Liver (tissue), 9 donors: ENCODE data around the gene ZNF771. TPM values are rescaled to one million over a fixed set of nuclear protein-coding genes. Genes with fewer than 3 reads are reported as not detected.

Source experiments
- DNase-seq: peaks from one replicate; pipeline ENCODE4 v3.0.0-alpha.2; 2017; ENCODE audit warnings: low spot score
- H3K27ac ChIP-seq, 2 donors: one replicate each; pipeline ENCODE4 v1.7.0; 2013; ENCODE audit warnings: inconsistent platforms in 2 of 2, low read length in 2 of 2, control low read depth in 1 of 2, low read depth in 1 of 2, mild to moderate bottlenecking in 1 of 2
- H3K27me3 ChIP-seq, 4 donors: one replicate each; pipeline versions ENCODE4 v1.6.1 to v1.7.0; 2013; ENCODE audit warnings: low read length in 3 of 4, inconsistent platforms in 1 of 4, mild to moderate bottlenecking in 1 of 4, moderate library complexity in 1 of 4; ENCODE audit not compliant: control insufficient read depth in 4 of 4, insufficient read depth in 4 of 4
- H3K36me3 ChIP-seq, 4 donors: one replicate each; pipeline versions ENCODE4 v1.6.1 to v1.7.0; 2013; ENCODE audit warnings: low read length in 3 of 4, mild to moderate bottlenecking in 3 of 4, low read depth in 1 of 4, moderate library complexity in 1 of 4; ENCODE audit not compliant: control insufficient read depth in 4 of 4, insufficient read depth in 3 of 4
- H3K4me1 ChIP-seq, 4 donors: one replicate each; pipeline versions ENCODE4 v1.6.1 to v1.7.0; 2013; ENCODE audit warnings: low read length in 3 of 4, mild to moderate bottlenecking in 3 of 4, moderate library complexity in 1 of 4; ENCODE audit not compliant: control insufficient read depth in 4 of 4, insufficient read depth in 4 of 4
- H3K4me3 ChIP-seq, 3 donors: one replicate each; pipeline versions ENCODE4 v1.6.1 to v1.7.0; 2013; ENCODE audit warnings: low read length in 3 of 3, control low read depth in 1 of 3, low read depth in 1 of 3, mild to moderate bottlenecking in 1 of 3
- H3K9ac ChIP-seq, 2 donors: one replicate each; pipeline ENCODE4 v1.7.0; 2013; ENCODE audit warnings: low read length in 2 of 2, mild to moderate bottlenecking in 2 of 2, moderate library complexity in 2 of 2, control low read depth in 1 of 2, low read depth in 1 of 2
- H3K9me3 ChIP-seq, 4 donors: one replicate each; pipeline versions ENCODE4 v1.6.1 to v1.7.0; 2013; ENCODE audit warnings: low read length in 3 of 4; ENCODE audit not compliant: control insufficient read depth in 4 of 4
- ATF3 ChIP-seq: IDR thresholded peaks from 2 replicates; pipeline ENCODE4 v1.6.1; 2016; ENCODE audit warnings: antibody characterized with exemption
- CTCF ChIP-seq: fragments of 150-350 bp; IDR thresholded peaks from 2 replicates; pipeline ENCODE4 v1.5.1; 2017; ENCODE audit warnings: improper control_type of control experiment, low read depth, low read length; ENCODE audit not compliant: missing input control
- EGR1 ChIP-seq, 2 donors: IDR thresholded peaks; 2 replicates each; pipeline ENCODE4 v1.6.1; 2016 to 2018; ENCODE audit warnings: antibody characterized with exemption in 2 of 2, low read depth in 2 of 2
- FOXA1 ChIP-seq: IDR thresholded peaks from 2 replicates; pipeline ENCODE4 v1.6.1; 2016; ENCODE audit warnings: antibody characterized with exemption
- FOXA2 ChIP-seq: IDR thresholded peaks from 2 replicates; pipeline ENCODE4 v1.6.1; 2016; ENCODE audit warnings: antibody characterized with exemption
- GABPA ChIP-seq, 2 donors: IDR thresholded peaks in 1 of 2; conservative IDR thresholded peaks in 1 of 2; 2 replicates each; pipeline ENCODE4 v1.6.1; 2016; ENCODE audit warnings: antibody characterized with exemption in 2 of 2, mild to moderate bottlenecking in 1 of 2, moderate library complexity in 1 of 2
- HNF4A ChIP-seq, 2 donors: conservative IDR thresholded peaks; 2 replicates each; pipeline ENCODE4 v1.6.1; 2016; ENCODE audit warnings: antibody characterized with exemption in 2 of 2, mild to moderate bottlenecking in 2 of 2
- HNF4G ChIP-seq: IDR thresholded peaks from 2 replicates; pipeline ENCODE4 v1.6.1; 2016; ENCODE audit warnings: antibody characterized with exemption
- JUND ChIP-seq, 2 donors: IDR thresholded peaks; 2 replicates each; pipeline ENCODE4 v1.6.1; 2016; ENCODE audit warnings: antibody characterized with exemption in 2 of 2
- MAX ChIP-seq: IDR thresholded peaks from 2 replicates; pipeline ENCODE4 v1.6.1; 2016; ENCODE audit warnings: antibody characterized with exemption
- NR2F2 ChIP-seq: IDR thresholded peaks from 2 replicates; pipeline ENCODE4 v1.6.1; 2016; ENCODE audit warnings: antibody characterized with exemption
- RAD21 ChIP-seq, 2 donors: IDR thresholded peaks; 2 replicates each; pipeline ENCODE4 v1.6.1; 2016; ENCODE audit warnings: antibody characterized with exemption in 2 of 2, mild to moderate bottlenecking in 2 of 2
- RXRA ChIP-seq, 2 donors: IDR thresholded peaks; 2 replicates each; pipeline ENCODE4 v1.6.1; 2017 to 2018; ENCODE audit warnings: antibody characterized with exemption in 2 of 2, mild to moderate bottlenecking in 1 of 2
- SP1 ChIP-seq: IDR thresholded peaks from 2 replicates; pipeline ENCODE4 v1.6.1; 2018; ENCODE audit warnings: antibody characterized with exemption, mild to moderate bottlenecking
- TAF1 ChIP-seq: conservative IDR thresholded peaks from 2 replicates; pipeline ENCODE4 v1.6.1; 2016; ENCODE audit warnings: antibody characterized with exemption, mild to moderate bottlenecking
- ZBTB33 ChIP-seq: IDR thresholded peaks from 2 replicates; pipeline ENCODE4 v1.6.1; 2016; ENCODE audit warnings: antibody characterized with exemption
- WGBS: extraction: QIAGEN DNeasy Blood & Tissue Kit; methylation state at CpG from one replicate; pipeline ENCODE4 v1.1.7; 2013; 5-methylcytosine and 5-hydroxymethylcytosine counted together
- polyA plus RNA-seq, 2 donors: library from polyadenylated mRNA; stranded (reverse) in 1 of 2; unstranded in 1 of 2; fragments of 200-250 nt in 1 of 2; fragments of >200 nt in 1 of 2; fragmentation: Nextera tagmentation in 1 of 2; extraction: Ambion mirVana in 1 of 2; gene quantifications; one replicate each; pipeline versions ENCODE4 v1.2.1 to v1.2.3, GENCODE V29; 2013 to 2015
- total RNA-seq, 2 donors: library from RNA; depleted of rRNA; stranded (reverse); fragments of >200 nt; gene quantifications; one replicate each; pipeline ENCODE4 v1.2.3, GENCODE V29; 2014
- donor health status: healthy.
- donor health status: healthy.
- donor health status: healthy.
- donor health status: healthy.
- donor health status: healthy.

Gene ZNF771
- total and polyA plus RNA-seq, 4 donors = 2.6 to 8.0 (median 5.2) TPM

- no peak for DNase-seq
- H3K4me1 ChIP-seq = peaks cover 4 to 33% (median 25%) of the 10 kb centered on the region in 4 donors
- H3K4me3 ChIP-seq = no peak overlapping the region
- H3K36me3 ChIP-seq = peaks cover 4 to 26% (median 12%) of the 10 kb centered on the region in 4 donors
- TF ChIP-seq ZBTB33 (no peak), MAX (no peak), HNF4A (conservative IDR thresholded peaks at IDR 0.05) (no peak), TAF1 (no peak), RAD21 (IDR thresholded peaks at IDR 0.05) (no peak), JUND (IDR thresholded peaks at IDR 0.05) (no peak), GABPA (IDR thresholded peaks at IDR 0.05 in 1 of 2, conservative IDR thresholded peaks at IDR 0.05 in 1 of 2) (no peak), HNF4G (no peak), NR2F2 (no peak), ATF3 (no peak), EGR1 (IDR thresholded peaks at IDR 0.05; ENCODE audit: low read depth in 2 of 2) (no peak), CTCF (no peak), FOXA1 (no peak)
- H3K27me3 ChIP-seq = no peaks in the 10 kb centered on the region
- 90% methylated on average over 28 of the region's 28 CpGs for WGBS
- no peak overlapping the region for H3K27ac ChIP-seq
- no peaks in the 10 kb centered on the region for H3K9me3 ChIP-seq
- H3K9ac ChIP-seq = no peak overlapping the region
Measured at GRCh38 chr16:30358990-30359870, 48.2 kb upstream of the ZNF771 start.

- TF ChIP-seq FOXA2 = no peak
- peaks cover 4 to 28% (median 21%) of the 10 kb centered on the region in 4 donors for H3K4me1 ChIP-seq
- 93% methylated on average over 6 of the region's 6 CpGs for WGBS
- H3K9ac ChIP-seq = no peak overlapping the region
- H3K27me3 ChIP-seq = no peaks in the 10 kb centered on the region
- DNase-seq = no peak
- H3K9me3 ChIP-seq = no peaks in the 10 kb centered on the region
- H3K27ac ChIP-seq = no peak overlapping the region
- peaks cover 4 to 26% (median 14%) of the 10 kb centered on the region in 4 donors for H3K36me3 ChIP-seq
- no peak overlapping the region for H3K4me3 ChIP-seq
Measured at GRCh38 chr16:30359871-30360170, 47.6 kb upstream of the ZNF771 start.

- H3K9me3 ChIP-seq = no peaks in the 10 kb centered on the region
- no peak overlapping the region for H3K4me3 ChIP-seq
- no peak overlapping the region for H3K9ac ChIP-seq
- whole genome bisulfite sequencing = 96% methylated on average over 7 of the region's 7 CpGs
- TF ChIP-seq SP1 (no peak), MAX (no peak), TAF1 (no peak), HNF4G (no peak), ATF3 (no peak), RXRA (IDR thresholded peaks at IDR 0.05) (no peak), GABPA (IDR thresholded peaks at IDR 0.05 in 1 of 2, conservative IDR thresholded peaks at IDR 0.05 in 1 of 2) (no peak), EGR1 (IDR thresholded peaks at IDR 0.05; ENCODE audit: low read depth in 2 of 2) (no peak), ZBTB33 (no peak), CTCF (no peak), NR2F2 (no peak), RAD21 (IDR thresholded peaks at IDR 0.05) (no peak)
- no peaks in the 10 kb centered on the region for H3K27me3 ChIP-seq
- H3K36me3 ChIP-seq = peaks cover 10 to 28% (median 19%) of the 10 kb centered on the region in 4 donors
- peaks cover 0 to 19% (median 17%) of the 10 kb centered on the region in 4 donors for H3K4me1 ChIP-seq
- H3K27ac ChIP-seq = no peak overlapping the region
- DNase-seq = no peak
Measured at GRCh38 chr16:30361180-30361579, 46.2 kb upstream of the ZNF771 start.
